ENCODE data around the gene TRAPPC6A. TPM values are rescaled to one million over a fixed set of nuclear protein-coding genes. Genes with fewer than 3 reads are reported as not detected.
A peak's percentile ranks its signal among the peaks of the same experiment; 100 is the strongest.

The TRAPPC6A gene
- total and polyA plus RNA-seq, 9 of the 15 experiments (the other 6 are each of a cell fraction or from before 2014, with no cell fraction given): 0.82 to 23.6 (median 11.6) TPM

- TF ChIP-seq ZNF511 (CRISPR knock-in tag; IDR thresholded peaks at IDR 0.05): no peak
- no peak for TF ChIP-seq MTA2 (IDR thresholded peaks at IDR 0.05; ENCODE audit: low read depth)
- no peak for TF ChIP-seq XRCC3 (IDR thresholded peaks at IDR 0.05)
- no peak for TF ChIP-seq ZNF41 (CRISPR knock-in tag; conservative IDR thresholded peaks at IDR 0.05)
- no peak for TF ChIP-seq EP400 (IDR thresholded peaks at IDR 0.05)
- TF ChIP-seq CHD1 (IDR thresholded peaks at IDR 0.05; ENCODE audit: low read length): no peak
- no peak for TF ChIP-seq BMI1 (IDR thresholded peaks at IDR 0.05; ENCODE audit: low read length)
These were observed 9.2 kb downstream of the TRAPPC6A start (continued) for GRCh38 chr19:45168767-45169351.

- H3K4me2 ChIP-seq (ENCODE audit: insufficient read depth, low read length): no peak overlapping the region
- H3K27me3 ChIP-seq (ENCODE audit: control insufficient read depth in 2 of 2, insufficient read depth in 2 of 2, low read length in 2 of 2): no peaks in the 10 kb centered on the region
- peaks cover 8% of the 10 kb centered on the region; the same call in 2 of the 3 replicates for H3K79me2 ChIP-seq (ENCODE audit: control insufficient read depth, insufficient read depth, low read length)
- H2AFZ ChIP-seq (ENCODE audit: low read depth, low read length): no peak overlapping the region
- BruUV-seq (replicated peaks): no TSS peak
- FAIRE-seq (peak; percentile 6), ATAC-seq (no peak), DNase-seq (ENCODE audit: extremely low read depth in 1 of 4, low spot score in 3 of 4) (no peak)
- H3K4me1 ChIP-seq (replicated peaks in 1 of 2; ENCODE audit: control insufficient read depth in 2 of 2, insufficient read depth in 2 of 2, low read length in 2 of 2): peaks cover 35 to 70% of the 10 kb centered on the region in 2 experiments
- intact Hi-C loops (cut with micrococcal nuclease) (no loop called here), in situ Hi-C loops (cut with MboI) (no loop called here)
- ChIA-PET POLR2A (interaction anchor here (2.2 kb wide), 1 partner anchor 11 kb away, joined by 12 read pairs; the partner anchor contains the start of genes BLOC1S3 and TRAPPC6A), CTCF (ENCODE audit: low intra/inter-chr PET ratio) (no interaction called here)
- no peaks in the 10 kb centered on the region for H3K36me3 ChIP-seq (ENCODE audit: control insufficient read depth, insufficient read depth, low read length)
- TF ChIP-seq ZNF143 (CRISPR knock-in tag; IDR thresholded peaks at IDR 0.05): no peak
- TF ChIP-seq CBFA2T3 (IDR thresholded peaks at IDR 0.05): no peak
- TF ChIP-seq HNRNPL (IDR thresholded peaks at IDR 0.05; ENCODE audit: low read depth, low read length): no peak
- no peak for TF ChIP-seq DDX20 (tag; IDR thresholded peaks at IDR 0.05; ENCODE audit: low read depth)
- TF ChIP-seq ATF4 (CRISPR knock-in tag; IDR thresholded peaks at IDR 0.05): no peak
- TF ChIP-seq ZNF764 (CRISPR knock-in tag; IDR thresholded peaks at IDR 0.05; ENCODE audit: low read depth): no peak
- no peak for TF ChIP-seq MCM5 (IDR thresholded peaks at IDR 0.05; ENCODE audit: low read depth)
- TF ChIP-seq TBL1XR1 (IDR thresholded peaks at IDR 0.05; ENCODE audit: low read length in 2 of 2): no peak
- TF ChIP-seq STAT5B (CRISPR knock-in tag; IDR thresholded peaks at IDR 0.05): no peak
- no peak for TF ChIP-seq TSC22D4 (tag; IDR thresholded peaks at IDR 0.05)
- no peak for TF ChIP-seq ZBED1 (IDR thresholded peaks at IDR 0.05)
- TF ChIP-seq TAF1 (IDR thresholded peaks at IDR 0.05; ENCODE audit: control insufficient read depth, extremely low read depth, insufficient read depth, low read length, severe bottlenecking): no peak
- no peak for TF ChIP-seq MITF (IDR thresholded peaks at IDR 0.05)
- no peak for TF ChIP-seq HDAC1 (IDR thresholded peaks at IDR 0.05)
- no peaks in the 10 kb centered on the region for H3K9me1 ChIP-seq (ENCODE audit: control insufficient read depth, insufficient read depth, low read length)
- H3K9ac ChIP-seq (ENCODE audit: insufficient read depth in 1 of 2, low read depth in 2 of 2, low read length in 2 of 2): peak overlapping the region in 1 of 2 experiments; percentile 77; a peak in 2 of 4 replicates
- no peak overlapping the region for H3K27ac ChIP-seq (ENCODE audit: extremely low read depth, low read depth, low read length)
- WGBS (ENCODE audit: insufficient coverage, low coverage, missing lambda C conversion rate): 61% methylated on average over 13 of the region's 14 CpGs
- H4K20me1 ChIP-seq (replicated peaks; ENCODE audit: control insufficient read depth, insufficient read depth, low read length): peaks cover 8% of the 10 kb centered on the region; the same call in 1 of the 2 replicates
- no peak overlapping the region for H3K4me3 ChIP-seq
- no peaks in the 10 kb centered on the region for H3K9me3 ChIP-seq (replicated peaks; ENCODE audit: control insufficient read depth, insufficient read depth, low read depth, low read length)
These were observed 11.2 kb downstream of the TRAPPC6A start for GRCh38 chr19:45166723-45167252.

All from K562 (cell line).